ENCODE measurements around the gene LAMA2.

LAMA2 gene

DNA sequence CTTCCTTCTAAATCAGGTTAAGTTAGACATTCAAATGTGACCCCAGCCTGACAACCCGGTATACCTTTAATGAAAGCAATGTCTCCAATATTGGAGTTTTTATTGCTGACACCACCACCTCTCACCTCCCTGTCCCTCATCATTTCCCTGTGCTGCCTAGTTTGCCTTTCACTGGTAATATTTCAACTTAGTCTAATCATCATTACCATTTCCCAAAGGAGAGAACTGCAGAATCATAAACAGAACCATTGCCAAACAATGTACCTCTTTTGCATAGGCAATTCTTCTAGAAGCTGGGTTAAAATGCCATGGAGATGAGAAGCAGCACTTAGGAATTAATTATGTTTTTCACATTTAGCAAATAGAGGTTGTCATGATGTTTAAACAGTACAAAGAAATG lies 370.3 kb downstream of the LAMA2 start:
- TF ChIP-seq, protein P1, sequence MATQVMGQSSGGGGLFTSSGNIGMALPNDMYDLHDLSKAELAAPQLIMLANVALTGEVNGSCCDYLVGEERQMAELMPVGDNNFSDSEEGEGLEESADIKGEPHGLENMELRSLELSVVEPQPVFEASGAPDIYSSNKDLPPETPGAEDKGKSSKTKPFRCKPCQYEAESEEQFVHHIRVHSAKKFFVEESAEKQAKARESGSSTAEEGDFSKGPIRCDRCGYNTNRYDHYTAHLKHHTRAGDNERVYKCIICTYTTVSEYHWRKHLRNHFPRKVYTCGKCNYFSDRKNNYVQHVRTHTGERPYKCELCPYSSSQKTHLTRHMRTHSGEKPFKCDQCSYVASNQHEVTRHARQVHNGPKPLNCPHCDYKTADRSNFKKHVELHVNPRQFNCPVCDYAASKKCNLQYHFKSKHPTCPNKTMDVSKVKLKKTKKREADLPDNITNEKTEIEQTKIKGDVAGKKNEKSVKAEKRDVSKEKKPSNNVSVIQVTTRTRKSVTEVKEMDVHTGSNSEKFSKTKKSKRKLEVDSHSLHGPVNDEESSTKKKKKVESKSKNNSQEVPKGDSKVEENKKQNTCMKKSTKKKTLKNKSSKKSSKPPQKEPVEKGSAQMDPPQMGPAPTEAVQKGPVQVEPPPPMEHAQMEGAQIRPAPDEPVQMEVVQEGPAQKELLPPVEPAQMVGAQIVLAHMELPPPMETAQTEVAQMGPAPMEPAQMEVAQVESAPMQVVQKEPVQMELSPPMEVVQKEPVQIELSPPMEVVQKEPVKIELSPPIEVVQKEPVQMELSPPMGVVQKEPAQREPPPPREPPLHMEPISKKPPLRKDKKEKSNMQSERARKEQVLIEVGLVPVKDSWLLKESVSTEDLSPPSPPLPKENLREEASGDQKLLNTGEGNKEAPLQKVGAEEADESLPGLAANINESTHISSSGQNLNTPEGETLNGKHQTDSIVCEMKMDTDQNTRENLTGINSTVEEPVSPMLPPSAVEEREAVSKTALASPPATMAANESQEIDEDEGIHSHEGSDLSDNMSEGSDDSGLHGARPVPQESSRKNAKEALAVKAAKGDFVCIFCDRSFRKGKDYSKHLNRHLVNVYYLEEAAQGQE (IDR thresholded peaks at IDR 0.05; ENCODE audit: insufficient read depth in 1 of 2, low read depth in 2 of 2, low read length in 2 of 2): no peak
- TF ChIP-seq POLR2AphosphoS5 (IDR thresholded peaks at IDR 0.05; ENCODE audit: low read depth, low read length): no peak
- TF ChIP-seq TAF1 (IDR thresholded peaks at IDR 0.05; ENCODE audit: borderline replicate concordance, insufficient read depth, low read length): no peak
- TF ChIP-seq SIN3A (IDR thresholded peaks at IDR 0.05; ENCODE audit: borderline replicate concordance, insufficient read depth, low read length): no peak
- no peak for TF ChIP-seq FOXP2 (optimal IDR thresholded peaks at IDR 0.05; ENCODE audit: borderline replicate concordance, extremely low read depth, extremely low read length, insufficient read depth)

GRCh38 chr6:129253727-129254126 lies 370.8 kb downstream of the LAMA2 start:
- TF ChIP-seq TAF1 (IDR thresholded peaks at IDR 0.05; ENCODE audit: borderline replicate concordance, insufficient read depth, low read length): no peak
- TF ChIP-seq SIN3A (IDR thresholded peaks at IDR 0.05; ENCODE audit: borderline replicate concordance, insufficient read depth, low read length): no peak
- TF ChIP-seq, protein P1 (IDR thresholded peaks at IDR 0.05; ENCODE audit: insufficient read depth in 1 of 2, low read depth in 2 of 2, low read length in 2 of 2): no peak
- TF ChIP-seq FOXP2 (optimal IDR thresholded peaks at IDR 0.05; ENCODE audit: borderline replicate concordance, extremely low read depth, extremely low read length, insufficient read depth): no peak
- no peak for TF ChIP-seq POLR2AphosphoS5 (IDR thresholded peaks at IDR 0.05; ENCODE audit: low read depth, low read length)

- TF ChIP-seq FOXP2 (optimal IDR thresholded peaks at IDR 0.05; ENCODE audit: borderline replicate concordance, extremely low read depth, extremely low read length, insufficient read depth) (no peak), POLR2AphosphoS5 (IDR thresholded peaks at IDR 0.05; ENCODE audit: low read depth, low read length) (no peak), SIN3A (IDR thresholded peaks at IDR 0.05; ENCODE audit: borderline replicate concordance, insufficient read depth, low read length) (no peak)
Measured at GRCh38 chr6:129257196-129257595, 374.3 kb downstream of the LAMA2 start.

DNA sequence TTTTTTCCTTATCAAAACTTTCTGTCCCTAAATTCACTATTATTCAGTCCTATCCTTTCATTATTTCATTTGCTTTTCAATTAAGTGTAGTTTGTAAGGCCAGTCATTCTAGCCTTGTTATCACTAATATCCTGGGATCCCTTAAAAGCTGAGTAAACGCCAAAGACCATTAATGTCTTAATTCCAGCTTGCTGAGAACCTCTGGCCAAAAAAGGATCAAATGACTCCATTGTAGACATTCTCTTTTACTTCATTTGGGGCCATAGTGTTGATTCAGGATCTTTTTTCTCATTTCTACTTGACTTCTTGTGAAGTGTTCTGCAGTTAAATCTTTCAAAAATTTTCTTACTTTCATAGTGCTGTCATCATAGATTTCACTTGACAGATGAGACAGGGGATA lies 379.7 kb downstream of the LAMA2 start:
- TF ChIP-seq SIN3A (IDR thresholded peaks at IDR 0.05; ENCODE audit: borderline replicate concordance, insufficient read depth, low read length) (no peak), POLR2AphosphoS5 (IDR thresholded peaks at IDR 0.05; ENCODE audit: low read depth, low read length) (no peak), TAF1 (IDR thresholded peaks at IDR 0.05; ENCODE audit: borderline replicate concordance, insufficient read depth, low read length) (no peak), FOXP2 (optimal IDR thresholded peaks at IDR 0.05; ENCODE audit: borderline replicate concordance, extremely low read depth, extremely low read length, insufficient read depth) (no peak)
- TF ChIP-seq, protein P1 (IDR thresholded peaks at IDR 0.05; ENCODE audit: insufficient read depth in 1 of 2, low read depth in 2 of 2, low read length in 2 of 2): no peak

GRCh38 chr6:129263176-129263575 lies 380.2 kb downstream of the LAMA2 start:
- TF ChIP-seq TAF1 (IDR thresholded peaks at IDR 0.05; ENCODE audit: borderline replicate concordance, insufficient read depth, low read length) (no peak), FOXP2 (optimal IDR thresholded peaks at IDR 0.05; ENCODE audit: borderline replicate concordance, extremely low read depth, extremely low read length, insufficient read depth) (no peak), POLR2AphosphoS5 (IDR thresholded peaks at IDR 0.05; ENCODE audit: low read depth, low read length) (no peak), SIN3A (IDR thresholded peaks at IDR 0.05; ENCODE audit: borderline replicate concordance, insufficient read depth, low read length) (no peak)
- TF ChIP-seq, protein P1 (IDR thresholded peaks at IDR 0.05; ENCODE audit: insufficient read depth in 1 of 2, low read depth in 2 of 2, low read length in 2 of 2): no peak

All from PFSK-1 (cell line).